BLaER1 treated with 17β-estradiol and CSF1 and Interleukin-3, amounts not matched to agents 10 nM and 100 nM (cell line): ENCODE measurements around the gene DPP6.
A peak's percentile ranks its signal among the peaks of the same experiment; 100 is the strongest.

ENCODE experiments used
- H3K27ac ChIP-seq, 11 experiments: shearing (Covaris generic); formaldehyde crosslinking; 2 replicates each; pipeline ENCODE4 v1.8.1; 2022
- H3K27me3 ChIP-seq, 11 experiments: shearing (Covaris generic); formaldehyde crosslinking; 2 replicates each; pipeline ENCODE4 v1.8.1; 2022
- H3K36me3 ChIP-seq, 11 experiments: shearing (Covaris generic); formaldehyde crosslinking; 2 replicates each; pipeline ENCODE4 v1.8.1; 2022
- H3K4me1 ChIP-seq, 10 experiments: shearing (Covaris generic); formaldehyde crosslinking; 2 replicates each; pipeline ENCODE4 v1.8.1; 2022
- H3K4me2 ChIP-seq, 11 experiments: shearing (Covaris generic); formaldehyde crosslinking; 2 replicates each; pipeline ENCODE4 v1.8.1; 2022
- H3K4me3 ChIP-seq, 10 experiments: shearing (Covaris generic); formaldehyde crosslinking; 2 replicates each; pipeline ENCODE4 v1.8.1; 2022
- H3K9ac ChIP-seq, 11 experiments: shearing (Covaris generic); formaldehyde crosslinking; 2 replicates each; pipeline ENCODE4 v1.8.1; 2022
- H3K9me3 ChIP-seq, 11 experiments: shearing (Covaris generic); formaldehyde crosslinking; replicated peaks in 1 of 11; 2 replicates each; pipeline ENCODE4 v1.8.1; 2022
- H4K20me1 ChIP-seq, 11 experiments: shearing (Covaris generic); formaldehyde crosslinking; 2 replicates each; pipeline ENCODE4 v1.8.1; 2022
- Cebpa-rat ChIP-seq, 11 experiments: shearing (Covaris generic); IDR thresholded peaks; 2 replicates each; pipeline ENCODE4 v1.8.1; 2022

The DPP6 gene

GRCh38 chr7:154497751-154498150, 445.6 kb downstream of the DPP6 start:
- Histone ChIP-seq H3K4me1 (no peaks in the 10 kb centered on the region), H3K9me3 (peaks cover 26 to 32% (median 31%) of the 10 kb centered on the region in 11 experiments), H3K4me2 (no peak overlapping the region), H3K36me3 (no peaks in the 10 kb centered on the region), H3K27ac (no peak overlapping the region), H3K4me3 (no peak overlapping the region), H3K9ac (no peak overlapping the region), H3K27me3 (no peaks in the 10 kb centered on the region), H4K20me1 (no peaks in the 10 kb centered on the region)
- no peak for TF ChIP-seq Cebpa-rat (IDR thresholded peaks at IDR 0.05)

GRCh38 chr7:154503962-154504550, 451.9 kb downstream of the DPP6 start:
- H3K27me3 ChIP-seq, result no peaks in the 10 kb centered on the region
- peaks cover 29 to 40% (median 33%) of the 10 kb centered on the region in 11 experiments for H3K9me3 ChIP-seq
- no peaks in the 10 kb centered on the region for H3K36me3 ChIP-seq
- no peak overlapping the region for H3K4me2 ChIP-seq
- no peak overlapping the region for H3K9ac ChIP-seq
- no peaks in the 10 kb centered on the region for H4K20me1 ChIP-seq
- peaks cover 0 to 11% (median 7%) of the 10 kb centered on the region in 10 experiments; a peak in 11 of 20 replicates for H3K4me1 ChIP-seq
- no peak overlapping the region for H3K4me3 ChIP-seq
- no peak overlapping the region for H3K27ac ChIP-seq
- TF ChIP-seq Cebpa-rat (IDR thresholded peaks at IDR 0.05), result no peak

- no peak overlapping the region for H3K9ac ChIP-seq
- peaks cover 0 to 11% (median 7%) of the 10 kb centered on the region in 10 experiments; a peak in 11 of 20 replicates for H3K4me1 ChIP-seq
- TF ChIP-seq Cebpa-rat (IDR thresholded peaks at IDR 0.05), result no peak
- no peak overlapping the region for H3K27ac ChIP-seq
- peaks cover 28 to 38% (median 32%) of the 10 kb centered on the region in 11 experiments for H3K9me3 ChIP-seq
- H3K4me3 ChIP-seq, result no peak overlapping the region
- H4K20me1 ChIP-seq, result no peaks in the 10 kb centered on the region
- H3K36me3 ChIP-seq, result no peaks in the 10 kb centered on the region
- no peaks in the 10 kb centered on the region for H3K27me3 ChIP-seq
- H3K4me2 ChIP-seq, result peak overlapping the region in 1 of 11 experiments; percentile 33; a peak in 2 of 22 replicates
These were observed 452.7 kb downstream of the DPP6 start for GRCh38 chr7:154504918-154505317.

GRCh38 chr7:154505362-154505761, 453.2 kb downstream of the DPP6 start:
- Histone ChIP-seq H3K4me2 (peak overlapping the region in 7 of 11 experiments; percentile 33 to 64 (median 52); a peak in 12 of 22 replicates), H3K4me1 (peaks cover 0 to 11% (median 7%) of the 10 kb centered on the region in 10 experiments; a peak in 11 of 20 replicates), H4K20me1 (no peaks in the 10 kb centered on the region), H3K9me3 (peaks cover 24 to 33% (median 29%) of the 10 kb centered on the region in 11 experiments), H3K27ac (peak overlapping the region in 3 of 11 experiments; percentile 26 to 66 (median 46); a peak in 4 of 22 replicates), H3K9ac (no peak overlapping the region), H3K27me3 (no peaks in the 10 kb centered on the region), H3K36me3 (no peaks in the 10 kb centered on the region), H3K4me3 (no peak overlapping the region)
- peak in 6 of 11 experiments; percentile 22 to 58 (median 38); a peak in 4 of 22 replicates for TF ChIP-seq Cebpa-rat (IDR thresholded peaks at IDR 0.05)

- Histone ChIP-seq H3K27ac (no peak overlapping the region), H3K36me3 (no peaks in the 10 kb centered on the region), H3K27me3 (no peaks in the 10 kb centered on the region), H3K4me2 (no peak overlapping the region), H3K9me3 (peaks cover 0 to 5% (median 0%) of the 10 kb centered on the region in 11 experiments; a peak in 2 of 22 replicates), H3K9ac (no peak overlapping the region), H4K20me1 (no peaks in the 10 kb centered on the region), H3K4me3 (no peak overlapping the region), H3K4me1 (peaks cover 0 to 11% (median 7%) of the 10 kb centered on the region in 10 experiments; a peak in 11 of 20 replicates)
- no peak for TF ChIP-seq Cebpa-rat (IDR thresholded peaks at IDR 0.05)
These were observed 457.0 kb downstream of the DPP6 start for GRCh38 chr7:154509192-154509591.

GRCh38 chr7:154512121-154512833, 460.1 kb downstream of the DPP6 start:
- Histone ChIP-seq H4K20me1 (no peaks in the 10 kb centered on the region), H3K4me1 (no peaks in the 10 kb centered on the region), H3K9ac (no peak overlapping the region), H3K27ac (no peak overlapping the region), H3K9me3 (peaks cover 0 to 5% (median 0%) of the 10 kb centered on the region in 11 experiments; a peak in 2 of 22 replicates), H3K4me3 (no peak overlapping the region), H3K36me3 (no peaks in the 10 kb centered on the region), H3K27me3 (no peaks in the 10 kb centered on the region), H3K4me2 (no peak overlapping the region)
- no peak for TF ChIP-seq Cebpa-rat (IDR thresholded peaks at IDR 0.05)

GRCh38 chr7:154517768-154518167, 465.6 kb downstream of the DPP6 start:
- Histone ChIP-seq H3K36me3 (no peaks in the 10 kb centered on the region), H3K4me3 (no peak overlapping the region), H3K27ac (no peak overlapping the region), H3K9ac (no peak overlapping the region), H4K20me1 (no peaks in the 10 kb centered on the region), H3K9me3 (no peaks in the 10 kb centered on the region), H3K4me2 (no peak overlapping the region), H3K4me1 (no peaks in the 10 kb centered on the region), H3K27me3 (no peaks in the 10 kb centered on the region)
- TF ChIP-seq Cebpa-rat (IDR thresholded peaks at IDR 0.05), result no peak

GRCh38 chr7:154519229-154519628, 467.0 kb downstream of the DPP6 start:
- Histone ChIP-seq H3K4me3 (no peak overlapping the region), H4K20me1 (no peaks in the 10 kb centered on the region), H3K4me1 (no peaks in the 10 kb centered on the region), H3K9me3 (no peaks in the 10 kb centered on the region), H3K4me2 (no peak overlapping the region), H3K27me3 (no peaks in the 10 kb centered on the region), H3K27ac (no peak overlapping the region), H3K36me3 (no peaks in the 10 kb centered on the region), H3K9ac (no peak overlapping the region)
- no peak for TF ChIP-seq Cebpa-rat (IDR thresholded peaks at IDR 0.05)

- Histone ChIP-seq H3K27ac (no peak overlapping the region), H3K4me2 (no peak overlapping the region), H3K36me3 (no peaks in the 10 kb centered on the region), H3K9me3 (peaks cover 0 to 8% (median 0%) of the 10 kb centered on the region in 11 experiments; a peak in 1 of 22 replicates), H3K27me3 (no peaks in the 10 kb centered on the region), H3K4me3 (no peak overlapping the region), H3K9ac (no peak overlapping the region), H3K4me1 (no peaks in the 10 kb centered on the region), H4K20me1 (no peaks in the 10 kb centered on the region)
- no peak for TF ChIP-seq Cebpa-rat (IDR thresholded peaks at IDR 0.05)
These were observed 477.9 kb downstream of the DPP6 start for GRCh38 chr7:154530136-154530535.
